T47D (cell line): ENCODE results near the gene CEP97.
"Not testable (repeated sequence)": the region's sequence is repeated elsewhere in the genome, so short reads cannot be mapped to it uniquely, and the experiment has no call there.

ENCODE experiments used
- DNase-seq, 2 experiments: peaks; one replicate each; pipeline versions ENCODE4 v3.0.0 to v3.0.0-alpha.2; 2011 to 2012; ENCODE audit warnings: low read depth in 1 of 2, low spot score in 1 of 2
- JUND ChIP-seq: IDR thresholded peaks from 2 replicates; pipeline ENCODE4 v1.6.1; 2012; ENCODE audit warnings: low read depth
- in situ Hi-C: cut with HindIII; loops from 2 replicates; pipeline ENCODE4 v1.10.0; 2016; ENCODE audit warnings: low sequenced_read_pairs, low pct_unique_long_range_greater_than_20kb

The CEP97 gene

GRCh38 chr3:101720851-101721840 is 3.3 kb upstream of the CEP97 start:
- DNase-seq, result no peak
- no peak for TF ChIP-seq JUND
- in situ Hi-C loops, result no loop called here

GRCh38 chr3:101722394-101723173 is 1.8 kb upstream of the CEP97 start:
- DNase-seq, result no peak
- TF ChIP-seq JUND, result no peak
- in situ Hi-C loops, result no loop called here

GRCh38 chr3:101725194-101725889 is 928 bp downstream of the CEP97 start:
- TF ChIP-seq JUND, result no peak
- in situ Hi-C loops, result no loop called here
- DNase-seq, result no peak

GRCh38 chr3:101725890-101726275 is 1.5 kb downstream of the CEP97 start:
- TF ChIP-seq JUND, result no peak
- in situ Hi-C loops, result no loop called here
- no peak for DNase-seq

GRCh38 chr3:101729586-101729985 is 5.2 kb downstream of the CEP97 start:
- DNase-seq, result no peak
- no peak for TF ChIP-seq JUND
- in situ Hi-C loops, result no loop called here

GRCh38 chr3:101730839-101731238 is 6.4 kb downstream of the CEP97 start:
- DNase-seq, result no peak
- in situ Hi-C loops, result no loop called here
- TF ChIP-seq JUND, result no peak

GRCh38 chr3:101732240-101732641 is 7.8 kb downstream of the CEP97 start:
- in situ Hi-C loops, result no loop called here
- no peak for DNase-seq
- TF ChIP-seq JUND, result no peak

- TF ChIP-seq JUND, result no peak
- DNase-seq, result no peak
- in situ Hi-C loops, result no loop called here
These were observed 11.4 kb downstream of the CEP97 start for GRCh38 chr3:101735833-101736232.

GRCh38 chr3:101741914-101742313 is 17.5 kb downstream of the CEP97 start:
- DNase-seq, in situ Hi-C loops: not testable (repeated sequence)

GRCh38 chr3:101744811-101745210 is 20.4 kb downstream of the CEP97 start:
- DNase-seq, result peak; percentile 18 to 73
- no peak for TF ChIP-seq JUND
- in situ Hi-C loops, result no loop called here

GRCh38 chr3:101745934-101746333 is 21.5 kb downstream of the CEP97 start:
- in situ Hi-C loops, DNase-seq: not testable (repeated sequence)

- DNase-seq, in situ Hi-C loops: not testable (repeated sequence)
These were observed 29.1 kb downstream of the CEP97 start for GRCh38 chr3:101753386-101754113.
